HepG2 (cell line): Measurements from ENCODE around the gene HLA-DMB. TPM values are rescaled to one million over a fixed set of nuclear protein-coding genes. Genes with fewer than 3 reads are reported as not detected.

Experiments
- ARNT2 ChIP-seq: sonication (generic); formaldehyde crosslinking; IDR thresholded peaks from 2 replicates; pipeline ENCODE4 v1.8.0; 2022; ENCODE audit warnings: mild to moderate bottlenecking, low read depth, missing genetic modification reagents, moderate library complexity
- DR1 ChIP-seq: sonication (generic); formaldehyde crosslinking; IDR thresholded peaks from 2 replicates; pipeline ENCODE4 v1.8.0; 2021; ENCODE audit warnings: mild to moderate bottlenecking, missing genetic modification reagents, inconsistent platforms
- LCORL ChIP-seq, 2 experiments: fragments of 450-650 bp in 1 of 2; sonication (generic) in 1 of 2; formaldehyde crosslinking in 1 of 2; IDR thresholded peaks; 2 replicates each; pipeline versions ENCODE4 v1.5.0 to v1.6.1; 2017 to 2020; ENCODE audit warnings: antibody characterized with exemption in 1 of 2, missing genetic modification reagents in 1 of 2
- MTF1 ChIP-seq: sonication (generic); formaldehyde crosslinking; IDR thresholded peaks from 2 replicates; pipeline ENCODE4 v1.5.0; 2020; ENCODE audit warnings: missing genetic modification reagents
- PHF8 ChIP-seq: sonication (generic); formaldehyde crosslinking; IDR thresholded peaks from 2 replicates; pipeline ENCODE4 v1.5.0; 2020; ENCODE audit warnings: missing genetic modification reagents
- RARA ChIP-seq: IDR thresholded peaks from 2 replicates; pipeline ENCODE4 v1.6.1; 2016; ENCODE audit warnings: missing genetic modification reagents, missing compliant biosample characterization
- REL ChIP-seq: sonication (generic); formaldehyde crosslinking; conservative IDR thresholded peaks from 2 replicates; pipeline ENCODE4 v1.8.0; 2022; ENCODE audit warnings: mild to moderate bottlenecking, missing genetic modification reagents, moderate library complexity
- RFXAP ChIP-seq: sonication (generic); formaldehyde crosslinking; IDR thresholded peaks from 2 replicates; pipeline ENCODE4 v1.4.0; 2020; ENCODE audit warnings: missing genetic modification reagents, borderline replicate concordance
- SATB2 ChIP-seq: sonication (generic); formaldehyde crosslinking; IDR thresholded peaks from 2 replicates; pipeline ENCODE4 v1.5.0; 2020; ENCODE audit warnings: missing genetic modification reagents
- SP4 ChIP-seq: sonication (generic); formaldehyde crosslinking; IDR thresholded peaks from 2 replicates; pipeline ENCODE4 v1.8.1; 2023; ENCODE audit warnings: mild to moderate bottlenecking, missing genetic modification reagents
- SRSF9 ChIP-seq: fragments of 200-400 bp; formaldehyde crosslinking; IDR thresholded peaks from 2 replicates; pipeline ENCODE4 v1.6.1; 2018; ENCODE audit warnings: borderline replicate concordance, mild to moderate bottlenecking, low read depth, low read length; ENCODE audit not compliant: insufficient read depth, poor library complexity, severe bottlenecking
- ZNF10 ChIP-seq: sonication (generic); formaldehyde crosslinking; IDR thresholded peaks from 2 replicates; pipeline ENCODE4 v1.4.0; 2020; ENCODE audit warnings: mild to moderate bottlenecking, low read depth, missing genetic modification reagents, borderline replicate concordance
- ZNF446 ChIP-seq: sonication (generic); formaldehyde crosslinking; IDR thresholded peaks from 2 replicates; pipeline ENCODE4 v1.5.0; 2020; ENCODE audit warnings: mild to moderate bottlenecking, missing genetic modification reagents
- ZNF547 ChIP-seq: sonication (generic); formaldehyde crosslinking; IDR thresholded peaks from 2 replicates; pipeline ENCODE4 v1.5.1; 2020; ENCODE audit warnings: mild to moderate bottlenecking, missing genetic modification reagents
- ZNF562 ChIP-seq: sonication (generic); formaldehyde crosslinking; IDR thresholded peaks from 2 replicates; pipeline ENCODE4 v1.8.0; 2022; ENCODE audit warnings: missing genetic modification reagents, borderline replicate concordance
- ZSCAN9 ChIP-seq: IDR thresholded peaks from 2 replicates; pipeline ENCODE4 v1.6.1; 2016; ENCODE audit warnings: borderline replicate concordance
- polyA plus RNA-seq, 8 experiments: library from polyadenylated mRNA; depleted of rRNA in 3 of 8; stranded (reverse) in 7 of 8; unstranded in 1 of 8; fragments of >200 nt; fragmentation: Illumina TruSeq in 4 of 8; extraction: Trizol in 4 of 8; gene quantifications; 2 replicates each; pipeline versions ENCODE4 v1.2.1 to v1.2.3, GENCODE V29; 2011 to 2016; ENCODE audit warnings: low read depth in 4 of 8, missing spikeins in 1 of 8, mixed read lengths in 1 of 8; ENCODE audit not compliant: insufficient read depth in 1 of 8
- total RNA-seq, 5 experiments: library from RNA; depleted of rRNA; stranded (reverse); fragments of >200 nt; fragmentation: Illumina TruSeq; extraction: Trizol; gene quantifications; 2 replicates each; pipeline ENCODE4 v1.2.3, GENCODE V29; 2016; ENCODE audit warnings: low read depth in 1 of 5
- TF ChIP-seq, protein P1 (sequence below): sonication (generic); formaldehyde crosslinking; IDR thresholded peaks from 2 replicates; pipeline ENCODE4 v1.4.0; 2020; ENCODE audit warnings: missing genetic modification reagents, borderline replicate concordance
- TF ChIP-seq, protein P2 (sequence below): sonication (generic); formaldehyde crosslinking; IDR thresholded peaks from 2 replicates; pipeline ENCODE4 v1.4.0; 2020; ENCODE audit warnings: mild to moderate bottlenecking, missing genetic modification reagents, borderline replicate concordance

The HLA-DMB gene
- total and polyA plus RNA-seq, 2 of the 13 experiments (the other 11 are each of a cell fraction or from before 2014, with no cell fraction given): not detected

DNA sequence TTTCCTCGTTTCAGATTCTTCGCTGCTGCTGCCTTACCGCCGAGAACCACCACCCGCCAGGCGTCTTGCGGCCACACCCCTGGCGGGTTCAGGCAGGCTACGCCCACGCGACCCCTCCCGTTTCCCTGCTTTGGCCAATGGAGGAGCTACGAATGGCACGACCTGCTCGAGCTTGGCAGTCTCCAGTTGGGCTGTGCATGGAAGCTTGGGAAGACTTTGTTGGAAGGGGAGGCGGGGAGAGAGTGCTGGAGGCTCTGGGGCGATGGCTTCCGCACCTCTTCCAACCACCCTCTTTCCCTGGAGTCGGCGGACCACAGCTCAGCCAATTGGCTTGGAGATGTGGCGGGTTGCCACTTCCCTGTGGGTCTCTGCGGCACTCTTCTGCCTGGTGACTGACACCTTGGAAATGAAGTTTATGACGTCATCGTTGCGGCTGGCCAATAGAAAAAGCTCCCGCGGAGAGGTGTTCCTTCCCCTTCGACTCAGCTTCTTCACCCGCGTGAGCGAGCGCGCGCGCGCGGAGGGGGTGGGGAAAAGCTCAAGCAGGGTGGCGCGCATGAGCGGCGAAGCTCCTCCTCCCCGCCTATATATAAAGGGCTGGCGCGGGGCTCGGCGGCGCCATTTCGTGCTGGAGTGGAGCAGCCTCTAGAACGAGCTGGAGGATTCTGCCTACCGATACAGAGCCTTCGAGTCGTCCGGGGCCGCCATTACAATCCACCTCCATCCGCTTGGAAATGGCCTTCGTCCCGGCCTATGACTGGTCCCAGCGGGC, 30.9 kb upstream of the HLA-DMB start (continued):
- TF ChIP-seq ZSCAN9 (no peak; the same call in none of the 2 replicates), RARA (CRISPR knock-in tag) (peak; percentile 49; the same call in 1 of the 2 replicates), ZNF446 (no peak), MTF1 (peak; percentile 80; the same call in 1 of the 2 replicates), LCORL (IDR thresholded peaks at IDR 0.05) (no peak), LCORL (CRISPR knock-in tag; IDR thresholded peaks at IDR 0.05) (0 out of 2 replicates have a peak, but pooled peaks have one; percentile 43), DR1 (peak; percentile 97), ZNF547 (CRISPR knock-in tag) (peak; percentile 65; the same call in 1 of the 2 replicates), REL (CRISPR knock-in tag) (no peak), PHF8 (CRISPR knock-in tag) (0 out of 2 replicates have a peak, but pooled peaks have one; percentile 26), SATB2 (CRISPR knock-in tag) (peak; percentile 81; the same call in 1 of the 2 replicates), SP4 (CRISPR knock-in tag) (peak; percentile 45), ARNT2 (peak; percentile 66), RFXAP (CRISPR knock-in tag) (peak; percentile 99), ZNF562 (no peak), ZNF10 (no peak), SRSF9 (no peak)
- TF ChIP-seq, protein P1, sequence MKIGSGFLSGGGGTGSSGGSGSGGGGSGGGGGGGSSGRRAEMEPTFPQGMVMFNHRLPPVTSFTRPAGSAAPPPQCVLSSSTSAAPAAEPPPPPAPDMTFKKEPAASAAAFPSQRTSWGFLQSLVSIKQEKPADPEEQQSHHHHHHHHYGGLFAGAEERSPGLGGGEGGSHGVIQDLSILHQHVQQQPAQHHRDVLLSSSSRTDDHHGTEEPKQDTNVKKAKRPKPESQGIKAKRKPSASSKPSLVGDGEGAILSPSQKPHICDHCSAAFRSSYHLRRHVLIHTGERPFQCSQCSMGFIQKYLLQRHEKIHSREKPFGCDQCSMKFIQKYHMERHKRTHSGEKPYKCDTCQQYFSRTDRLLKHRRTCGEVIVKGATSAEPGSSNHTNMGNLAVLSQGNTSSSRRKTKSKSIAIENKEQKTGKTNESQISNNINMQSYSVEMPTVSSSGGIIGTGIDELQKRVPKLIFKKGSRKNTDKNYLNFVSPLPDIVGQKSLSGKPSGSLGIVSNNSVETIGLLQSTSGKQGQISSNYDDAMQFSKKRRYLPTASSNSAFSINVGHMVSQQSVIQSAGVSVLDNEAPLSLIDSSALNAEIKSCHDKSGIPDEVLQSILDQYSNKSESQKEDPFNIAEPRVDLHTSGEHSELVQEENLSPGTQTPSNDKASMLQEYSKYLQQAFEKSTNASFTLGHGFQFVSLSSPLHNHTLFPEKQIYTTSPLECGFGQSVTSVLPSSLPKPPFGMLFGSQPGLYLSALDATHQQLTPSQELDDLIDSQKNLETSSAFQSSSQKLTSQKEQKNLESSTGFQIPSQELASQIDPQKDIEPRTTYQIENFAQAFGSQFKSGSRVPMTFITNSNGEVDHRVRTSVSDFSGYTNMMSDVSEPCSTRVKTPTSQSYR (CRISPR knock-in tag): peak; percentile 84
- TF ChIP-seq, protein P2, sequence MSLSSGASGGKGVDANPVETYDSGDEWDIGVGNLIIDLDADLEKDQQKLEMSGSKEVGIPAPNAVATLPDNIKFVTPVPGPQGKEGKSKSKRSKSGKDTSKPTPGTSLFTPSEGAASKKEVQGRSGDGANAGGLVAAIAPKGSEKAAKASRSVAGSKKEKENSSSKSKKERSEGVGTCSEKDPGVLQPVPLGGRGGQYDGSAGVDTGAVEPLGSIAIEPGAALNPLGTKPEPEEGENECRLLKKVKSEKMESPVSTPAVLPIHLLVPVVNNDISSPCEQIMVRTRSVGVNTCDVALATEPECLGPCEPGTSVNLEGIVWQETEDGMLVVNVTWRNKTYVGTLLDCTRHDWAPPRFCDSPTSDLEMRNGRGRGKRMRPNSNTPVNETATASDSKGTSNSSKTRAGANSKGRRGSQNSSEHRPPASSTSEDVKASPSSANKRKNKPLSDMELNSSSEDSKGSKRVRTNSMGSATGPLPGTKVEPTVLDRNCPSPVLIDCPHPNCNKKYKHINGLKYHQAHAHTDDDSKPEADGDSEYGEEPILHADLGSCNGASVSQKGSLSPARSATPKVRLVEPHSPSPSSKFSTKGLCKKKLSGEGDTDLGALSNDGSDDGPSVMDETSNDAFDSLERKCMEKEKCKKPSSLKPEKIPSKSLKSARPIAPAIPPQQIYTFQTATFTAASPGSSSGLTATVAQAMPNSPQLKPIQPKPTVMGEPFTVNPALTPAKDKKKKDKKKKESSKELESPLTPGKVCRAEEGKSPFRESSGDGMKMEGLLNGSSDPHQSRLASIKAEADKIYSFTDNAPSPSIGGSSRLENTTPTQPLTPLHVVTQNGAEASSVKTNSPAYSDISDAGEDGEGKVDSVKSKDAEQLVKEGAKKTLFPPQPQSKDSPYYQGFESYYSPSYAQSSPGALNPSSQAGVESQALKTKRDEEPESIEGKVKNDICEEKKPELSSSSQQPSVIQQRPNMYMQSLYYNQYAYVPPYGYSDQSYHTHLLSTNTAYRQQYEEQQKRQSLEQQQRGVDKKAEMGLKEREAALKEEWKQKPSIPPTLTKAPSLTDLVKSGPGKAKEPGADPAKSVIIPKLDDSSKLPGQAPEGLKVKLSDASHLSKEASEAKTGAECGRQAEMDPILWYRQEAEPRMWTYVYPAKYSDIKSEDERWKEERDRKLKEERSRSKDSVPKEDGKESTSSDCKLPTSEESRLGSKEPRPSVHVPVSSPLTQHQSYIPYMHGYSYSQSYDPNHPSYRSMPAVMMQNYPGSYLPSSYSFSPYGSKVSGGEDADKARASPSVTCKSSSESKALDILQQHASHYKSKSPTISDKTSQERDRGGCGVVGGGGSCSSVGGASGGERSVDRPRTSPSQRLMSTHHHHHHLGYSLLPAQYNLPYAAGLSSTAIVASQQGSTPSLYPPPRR: no peak; the same call in 1 of the 2 replicates
